IMR-90 (cell line): ENCODE data around the gene MICALL2. TPM values are rescaled to one million over a fixed set of nuclear protein-coding genes. Genes with fewer than 3 reads are reported as not detected.

Experiments
- ATAC-seq: fragments of 200-7000 bp; cut with Tn5 transposase; 2 replicates; pipeline ENCODE4 v1.9.1; 2020; ENCODE audit warnings: low read depth, mild to moderate bottlenecking, moderate library complexity
- BruUV-seq: library from RNA; stranded (reverse); fragments of 400-500 nt; replicated peaks from 2 replicates; lab custom pipeline; 2021; lab: Mats Ljungman, UMichigan
- CTCF ChIA-PET: fragments of 300-600 bp; formaldehyde crosslinking; extraction: SDS; loops from one replicate; lab custom pipeline; 2021; ENCODE audit warnings: antibody characterized with exemption; lab: Yijun Ruan, JAX
- POLR2A ChIA-PET: fragments of 300-600 bp; sonication (Branson Sonifier 250); formaldehyde crosslinking; loops from one replicate; lab custom pipeline; 2022; ENCODE audit warnings: antibody characterized with exemption; ENCODE audit not compliant: unreplicated experiment; lab: Charles Lee
- DNase-seq: peaks from one replicate; pipeline ENCODE4 v3.0.0; 2013
- H2AFZ ChIP-seq: replicated peaks from 2 replicates; pipeline ENCODE3; 2013; ENCODE audit warnings: low read length, mild to moderate bottlenecking; ENCODE audit not compliant: poor library complexity
- H2AK5ac ChIP-seq: 2 replicates; pipeline ENCODE4 v1.6.1; 2013; ENCODE audit warnings: low read depth, low read length, inconsistent platforms
- H2AK9ac ChIP-seq: replicated peaks from 2 replicates; pipeline ENCODE3; 2013; ENCODE audit warnings: mild to moderate bottlenecking, low read depth, low read length, moderate library complexity; ENCODE audit not compliant: poor library complexity
- H2BK120ac ChIP-seq: 2 replicates; pipeline ENCODE4 v1.6.1; 2013; ENCODE audit warnings: low read depth, low read length, inconsistent platforms
- H2BK15ac ChIP-seq: 3 replicates; pipeline ENCODE4 v1.6.1; 2013; ENCODE audit warnings: low read depth, low read length, inconsistent platforms
- H2BK20ac ChIP-seq: 2 replicates; pipeline ENCODE4 v1.6.1; 2013; ENCODE audit warnings: low read depth, mild to moderate bottlenecking, inconsistent platforms, low read length, moderate library complexity
- H2BK5ac ChIP-seq: 2 replicates; pipeline ENCODE4 v1.6.1; 2013; ENCODE audit warnings: mild to moderate bottlenecking, low read depth, low read length, inconsistent platforms; ENCODE audit not compliant: poor library complexity, severe bottlenecking
- H3K14ac ChIP-seq: replicated peaks from 2 replicates; pipeline ENCODE4 v1.6.1; 2013; ENCODE audit warnings: low read depth, low read length, inconsistent platforms
- H3K18ac ChIP-seq: 2 replicates; pipeline ENCODE4 v1.6.1; 2013; ENCODE audit warnings: low read depth, low read length, control low read depth
- H3K23ac ChIP-seq: 2 replicates; pipeline ENCODE4 v1.6.1; 2013; ENCODE audit warnings: low read depth, low read length, inconsistent platforms
- H3K27ac ChIP-seq: 2 replicates; pipeline ENCODE4 v1.5.1; 2013; ENCODE audit warnings: mild to moderate bottlenecking, control low read depth, low read length; ENCODE audit not compliant: insufficient read depth
- H3K27me3 ChIP-seq: 2 replicates; pipeline ENCODE4 v1.6.1; 2013; ENCODE audit warnings: low read length; ENCODE audit not compliant: control insufficient read depth, insufficient read depth
- H3K36me3 ChIP-seq: 2 replicates; pipeline ENCODE4 v1.6.1; 2013; ENCODE audit warnings: low read length, mixed read lengths; ENCODE audit not compliant: control insufficient read depth, insufficient read depth
- H3K4ac ChIP-seq: 2 replicates; pipeline ENCODE4 v1.6.1; 2013; ENCODE audit warnings: low read depth, low read length, inconsistent platforms
- H3K4me1 ChIP-seq: 2 replicates; pipeline ENCODE4 v1.6.1; 2013; ENCODE audit warnings: low read length, mixed read lengths; ENCODE audit not compliant: control insufficient read depth, insufficient read depth
- H3K4me2 ChIP-seq: 2 replicates; pipeline ENCODE4 v1.6.1; 2013; ENCODE audit warnings: low read depth, mild to moderate bottlenecking, control low read depth, low read length, moderate library complexity
- H3K4me3 ChIP-seq: 2 replicates; pipeline ENCODE4 v1.5.1; 2013; ENCODE audit warnings: low read depth, mild to moderate bottlenecking, control low read depth, low read length, moderate library complexity; ENCODE audit not compliant: insufficient read depth
- H3K56ac ChIP-seq: 2 replicates; pipeline ENCODE4 v1.6.1; 2013; ENCODE audit warnings: low read length, inconsistent platforms; ENCODE audit not compliant: insufficient read depth; ENCODE audit errors: extremely low read depth
- H3K79me1 ChIP-seq, 2 experiments: 2 replicates each; pipeline ENCODE4 v1.6.1; 2013; ENCODE audit warnings: low read length in 2 of 2, inconsistent platforms in 1 of 2, low read depth in 1 of 2
- H3K9ac ChIP-seq: 2 replicates; pipeline ENCODE4 v1.6.1; 2013; ENCODE audit warnings: low read depth, low read length, control low read depth
- H3K9me1 ChIP-seq: 2 replicates; pipeline ENCODE4 v1.6.1; 2013; ENCODE audit warnings: low read length, inconsistent platforms; ENCODE audit not compliant: insufficient read depth
- H3K9me3 ChIP-seq: 2 replicates; pipeline ENCODE4 v1.6.1; 2013; ENCODE audit warnings: low read length; ENCODE audit not compliant: control insufficient read depth, insufficient read depth
- H4K20me1 ChIP-seq: 2 replicates; pipeline ENCODE4 v1.6.1; 2013; ENCODE audit warnings: low read length, inconsistent platforms; ENCODE audit not compliant: insufficient read depth
- H4K5ac ChIP-seq: 2 replicates; pipeline ENCODE4 v1.6.1; 2013; ENCODE audit warnings: mild to moderate bottlenecking, low read depth, low read length, control low read depth
- H4K8ac ChIP-seq, 2 experiments: 2 replicates each; pipeline ENCODE4 v1.6.1; 2013; ENCODE audit warnings: low read depth in 2 of 2, low read length in 2 of 2, control low read depth in 1 of 2, inconsistent platforms in 1 of 2
- H4K91ac ChIP-seq: 2 replicates; pipeline ENCODE4 v1.6.1; 2013; ENCODE audit warnings: low read depth, low read length, inconsistent platforms; ENCODE audit not compliant: insufficient read depth
- BHLHE40 ChIP-seq: fragments of 150-350 bp; IDR thresholded peaks from 2 replicates; pipeline ENCODE4 v1.6.1; 2016; ENCODE audit warnings: mild to moderate bottlenecking, low read depth, low read length
- CEBPB ChIP-seq: IDR thresholded peaks from 2 replicates; pipeline ENCODE4 v1.6.1; 2012; ENCODE audit warnings: low read depth, low read length, improper control_type of control experiment
- CHD1 ChIP-seq: IDR thresholded peaks from 2 replicates; pipeline ENCODE4 v1.6.1; 2012; ENCODE audit warnings: low read depth, low read length, improper control_type of control experiment
- FOS ChIP-seq: fragments of 150-350 bp; IDR thresholded peaks from 2 replicates; pipeline ENCODE4 v1.6.1; 2016; ENCODE audit warnings: low read depth, low read length
- MAFK ChIP-seq: IDR thresholded peaks from 2 replicates; pipeline ENCODE4 v1.6.1; 2012; ENCODE audit warnings: low read depth, low read length, improper control_type of control experiment
- MAZ ChIP-seq: IDR thresholded peaks from 2 replicates; pipeline ENCODE4 v1.6.1; 2012; ENCODE audit warnings: low read depth, mild to moderate bottlenecking, low read length, improper control_type of control experiment, moderate library complexity, borderline replicate concordance
- NFE2L2 ChIP-seq: fragments of 150-350 bp; IDR thresholded peaks from 2 replicates; pipeline ENCODE4 v1.6.1; 2016; ENCODE audit warnings: low read depth, mild to moderate bottlenecking, low read length
- POLR2A ChIP-seq: IDR thresholded peaks from 2 replicates; pipeline ENCODE4 v1.6.1; 2012; ENCODE audit warnings: mild to moderate bottlenecking, low read depth, low read length
- RAD21 ChIP-seq: IDR thresholded peaks from 2 replicates; pipeline ENCODE4 v1.6.1; 2012; ENCODE audit warnings: low read length, improper control_type of control experiment
- RCOR1 ChIP-seq: IDR thresholded peaks from 2 replicates; pipeline ENCODE4 v1.6.1; 2012; ENCODE audit warnings: mild to moderate bottlenecking, low read length, improper control_type of control experiment; ENCODE audit not compliant: insufficient replicate concordance
- RFX5 ChIP-seq: IDR thresholded peaks from 2 replicates; pipeline ENCODE4 v1.8.0; 2012; ENCODE audit warnings: low read depth, mild to moderate bottlenecking, low read length, moderate library complexity
- SMC3 ChIP-seq: fragments of 150-350 bp; IDR thresholded peaks from 2 replicates; pipeline ENCODE4 v1.6.1; 2016; ENCODE audit warnings: low read depth, mild to moderate bottlenecking, antibody characterized with exemption, low read length, moderate library complexity
- WGBS, 2 experiments: methylation state at CpG; one replicate each; pipeline versions ENCODE4 v1.1.5 to v1.1.7; 2013; ENCODE audit warnings: missing lambda C conversion rate in 2 of 2; ENCODE audit not compliant: insufficient read length in 1 of 2; ENCODE audit errors: extremely low coverage in 2 of 2; 5-methylcytosine and 5-hydroxymethylcytosine counted together
- dilution Hi-C: fragments of 300-500 bp; cut with HindIII; formaldehyde crosslinking; loops from one replicate; pipeline ENCODE4 v1.14.3; 2018; ENCODE audit warnings: low sequenced_read_pairs; ENCODE audit not compliant: unreplicated experiment
- in situ Hi-C: fragments of 300-500 bp; cut with MboI; formaldehyde crosslinking; loops from 3 replicates; pipeline ENCODE4 v1.14.3; 2019; ENCODE audit warnings: low sequenced_read_pairs, inconsistent platforms, mixed read lengths
- intact Hi-C: fragments of 100-400 bp; cut with micrococcal nuclease; formaldehyde crosslinking; loops from 2 replicates; pipeline ENCODE4 v1.10.0; 2022
- polyA plus RNA-seq, 3 experiments: library from polyadenylated mRNA; depleted of rRNA; stranded (reverse); fragments of >200 nt; gene quantifications; 2 replicates each; pipeline ENCODE4 v1.2.3, GENCODE V29; 2012; ENCODE audit warnings: low replicate concordance in 1 of 3
- total RNA-seq: library from RNA; depleted of rRNA; stranded (reverse); fragments of >200 nt; gene quantifications from 2 replicates; pipeline ENCODE4 v1.2.3, GENCODE V29; 2012
- TF ChIP-seq, protein P1 (sequence below): fragments of 150-350 bp; IDR thresholded peaks from 2 replicates; pipeline ENCODE4 v1.6.1; 2017; ENCODE audit warnings: mild to moderate bottlenecking, antibody characterized with exemption, low read length, low read depth
- TF ChIP-seq, protein P2 (sequence below): conservative IDR thresholded peaks from 2 replicates; pipeline ENCODE4 v1.5.1; 2012; ENCODE audit warnings: mild to moderate bottlenecking, low read depth, low read length, improper control_type of control experiment

Gene MICALL2
- total and polyA plus RNA-seq, 2 of the 4 experiments (the other 2 are of a cell fraction): 6.6 to 34.1 TPM

DNA sequence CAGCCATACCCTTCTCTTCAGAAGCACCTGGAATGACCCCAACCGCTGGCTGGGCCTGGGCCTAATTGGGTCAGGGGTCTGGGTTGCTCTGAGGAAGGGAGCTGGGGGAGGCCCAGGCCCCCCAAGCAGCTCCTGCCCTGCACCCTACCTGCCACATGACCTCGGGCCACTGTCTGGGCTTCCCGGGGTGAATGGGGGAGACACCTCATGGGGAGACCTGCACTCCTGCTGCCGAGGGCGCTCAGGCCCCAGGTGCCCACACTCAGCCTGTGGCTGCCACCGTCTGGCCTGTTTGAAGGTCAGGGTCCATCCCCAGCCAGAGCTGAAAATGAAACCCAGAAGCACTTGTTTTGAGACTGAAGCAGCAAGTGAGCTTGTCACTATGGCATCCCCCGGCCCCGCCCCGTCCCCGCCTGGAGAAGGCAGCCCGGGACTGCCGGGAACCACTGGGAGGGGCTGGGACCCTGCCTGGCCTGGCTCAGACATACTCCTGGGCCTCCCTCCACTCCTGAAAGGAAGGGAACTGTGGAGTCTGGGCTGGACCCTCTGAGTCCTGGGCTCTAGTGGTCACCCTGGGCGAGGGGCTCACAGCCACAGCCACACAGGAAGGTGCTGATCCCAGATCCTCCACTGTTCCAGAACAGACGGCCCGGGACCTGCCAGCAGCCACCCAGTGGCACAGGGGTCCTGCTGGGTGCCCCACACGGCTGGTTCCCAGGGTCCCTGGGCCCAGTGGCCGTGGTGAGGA lies 7.4 kb upstream of the MICALL2 start (continued):
- TF ChIP-seq FOS (no peak), POLR2A (no peak)

DNA sequence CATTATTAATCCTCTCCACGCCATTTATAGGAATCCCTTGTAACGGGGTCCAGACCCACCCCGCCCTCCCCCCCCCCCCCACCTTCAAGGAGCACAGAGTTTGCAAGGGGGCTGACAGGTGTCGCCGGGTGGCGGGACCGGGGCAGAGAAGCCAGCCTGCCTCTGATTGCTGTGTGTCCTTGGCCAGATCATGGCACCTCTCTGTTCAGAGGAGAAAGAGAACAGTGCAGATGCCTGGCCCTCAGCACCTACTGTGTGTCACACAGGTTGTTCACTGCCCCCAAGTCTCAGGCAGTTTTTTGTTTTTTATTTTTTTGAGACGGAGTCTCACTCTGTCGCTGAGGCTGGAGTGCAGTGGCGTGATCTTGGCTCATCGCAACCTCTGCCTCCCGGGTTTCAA lies 5.4 kb upstream of the MICALL2 start:
- H2AK9ac ChIP-seq: no peak overlapping the region
- H3K27ac ChIP-seq: no peak overlapping the region
- POLR2A ChIA-PET: no interaction called here
- no peak overlapping the region for H3K9ac ChIP-seq
- H2BK15ac ChIP-seq: no peak overlapping the region
- no peak overlapping the region for H4K8ac ChIP-seq
- CTCF ChIA-PET: no interaction called here
- intact Hi-C loops (no loop called here), in situ Hi-C loops (no loop called here), dilution Hi-C loops (no loop called here)
- no peak overlapping the region for H3K4me3 ChIP-seq
- peaks cover 4% of the 10 kb centered on the region; the same call in 1 of the 2 replicates for H3K36me3 ChIP-seq
- H3K79me1 ChIP-seq: peaks cover 0 to 11% of the 10 kb centered on the region in 2 experiments; a peak in 3 of 4 replicates
- no peak overlapping the region for H3K23ac ChIP-seq
- H2AK5ac ChIP-seq: no peak overlapping the region
- WGBS, 2 experiments: no CpG with 5 or more reads among the region's 12 CpGs
- no peak overlapping the region for H2BK20ac ChIP-seq
- peaks cover 22% of the 10 kb centered on the region for H3K4me1 ChIP-seq
- H3K18ac ChIP-seq: no peak overlapping the region
- H3K4ac ChIP-seq: no peak overlapping the region
- H3K4me2 ChIP-seq: no peak overlapping the region
- H2BK5ac ChIP-seq: no peak overlapping the region
- no peak overlapping the region for H3K56ac ChIP-seq
- no peaks in the 10 kb centered on the region for H4K20me1 ChIP-seq
- no peak overlapping the region for H4K91ac ChIP-seq
- no peak overlapping the region for H2AFZ ChIP-seq
- TSS peak; percentile 61 for BruUV-seq
- no peak overlapping the region for H3K14ac ChIP-seq
- H3K27me3 ChIP-seq: no peaks in the 10 kb centered on the region
- no peak for DNase-seq
- H2BK120ac ChIP-seq: no peak overlapping the region
- no peaks in the 10 kb centered on the region for H3K9me3 ChIP-seq
- ATAC-seq: no peak
- no peak overlapping the region for H4K5ac ChIP-seq
- peaks cover 9% of the 10 kb centered on the region for H3K9me1 ChIP-seq
- TF ChIP-seq RAD21 (no peak), CHD1 (no peak), NFE2L2 (no peak), RCOR1 (no peak), POLR2A (no peak), MAFK (no peak), CEBPB (no peak), MAZ (no peak), FOS (no peak), RFX5 (no peak), BHLHE40 (no peak), SMC3 (no peak)
- TF ChIP-seq, protein P1, sequence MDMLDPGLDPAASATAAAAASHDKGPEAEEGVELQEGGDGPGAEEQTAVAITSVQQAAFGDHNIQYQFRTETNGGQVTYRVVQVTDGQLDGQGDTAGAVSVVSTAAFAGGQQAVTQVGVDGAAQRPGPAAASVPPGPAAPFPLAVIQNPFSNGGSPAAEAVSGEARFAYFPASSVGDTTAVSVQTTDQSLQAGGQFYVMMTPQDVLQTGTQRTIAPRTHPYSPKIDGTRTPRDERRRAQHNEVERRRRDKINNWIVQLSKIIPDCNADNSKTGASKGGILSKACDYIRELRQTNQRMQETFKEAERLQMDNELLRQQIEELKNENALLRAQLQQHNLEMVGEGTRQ: no peak
- TF ChIP-seq, protein P2, sequence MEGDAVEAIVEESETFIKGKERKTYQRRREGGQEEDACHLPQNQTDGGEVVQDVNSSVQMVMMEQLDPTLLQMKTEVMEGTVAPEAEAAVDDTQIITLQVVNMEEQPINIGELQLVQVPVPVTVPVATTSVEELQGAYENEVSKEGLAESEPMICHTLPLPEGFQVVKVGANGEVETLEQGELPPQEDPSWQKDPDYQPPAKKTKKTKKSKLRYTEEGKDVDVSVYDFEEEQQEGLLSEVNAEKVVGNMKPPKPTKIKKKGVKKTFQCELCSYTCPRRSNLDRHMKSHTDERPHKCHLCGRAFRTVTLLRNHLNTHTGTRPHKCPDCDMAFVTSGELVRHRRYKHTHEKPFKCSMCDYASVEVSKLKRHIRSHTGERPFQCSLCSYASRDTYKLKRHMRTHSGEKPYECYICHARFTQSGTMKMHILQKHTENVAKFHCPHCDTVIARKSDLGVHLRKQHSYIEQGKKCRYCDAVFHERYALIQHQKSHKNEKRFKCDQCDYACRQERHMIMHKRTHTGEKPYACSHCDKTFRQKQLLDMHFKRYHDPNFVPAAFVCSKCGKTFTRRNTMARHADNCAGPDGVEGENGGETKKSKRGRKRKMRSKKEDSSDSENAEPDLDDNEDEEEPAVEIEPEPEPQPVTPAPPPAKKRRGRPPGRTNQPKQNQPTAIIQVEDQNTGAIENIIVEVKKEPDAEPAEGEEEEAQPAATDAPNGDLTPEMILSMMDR: no peak
